GM12892 (cell line): ENCODE data around the gene SPI1.

Experiments
- POLR2A ChIP-seq: IDR thresholded peaks from 2 replicates; pipeline ENCODE4 v1.6.1; 2011; ENCODE audit warnings: low read depth, low read length, control low read depth
- POLR2AphosphoS5 ChIP-seq: IDR thresholded peaks from 2 replicates; pipeline ENCODE4 v1.6.1; 2011; ENCODE audit warnings: low read depth, low read length, control low read depth

GRCh38 chr11:47403135-47403534 lies 24.8 kb upstream of the SPI1 start:
- TF ChIP-seq POLR2AphosphoS5 (no peak), POLR2A (no peak)
